Naive thymus-derived CD4-positive, alpha-beta T cell (primary cell): ENCODE measurements around the gene ZNF726. TPM values are rescaled to one million over a fixed set of nuclear protein-coding genes. Genes with fewer than 3 reads are reported as not detected.

Experiments used
- ATAC-seq: fragments of 150-1000 bp; cut with Tn5 transposase; 2 replicates; pipeline ENCODE4 v1.10.0; 2021; ENCODE audit warnings: mild to moderate bottlenecking, moderate library complexity
- CTCF ChIA-PET: fragments of 350-600 bp; sonication (Branson Sonifier 250); formaldehyde crosslinking; loops from one replicate; lab custom pipeline; 2021; ENCODE audit warnings: antibody characterized with exemption; lab: Charles Lee
- POLR2A ChIA-PET: fragments of 350-600 bp; sonication (Branson Sonifier 250); formaldehyde crosslinking; loops from one replicate; lab custom pipeline; 2021; ENCODE audit warnings: antibody characterized with exemption, inconsistent platforms; lab: Charles Lee
- DNase-seq, 9 donors: peaks; one replicate each; pipeline versions ENCODE4 v3.0.0 to v3.0.0-alpha.2; 2020 to 2022; ENCODE audit warnings: mixed read lengths in 1 of 9
- H3K27ac ChIP-seq: one replicate; pipeline ENCODE4 v1.7.0; 2013; ENCODE audit warnings: mild to moderate bottlenecking, low read depth, low read length, moderate library complexity
- H3K27me3 ChIP-seq, 2 donors: one replicate each; pipeline ENCODE4 v1.7.0; 2013; ENCODE audit warnings: low read length in 2 of 2, mild to moderate bottlenecking in 2 of 2, moderate library complexity in 2 of 2; ENCODE audit not compliant: control insufficient read depth in 2 of 2, insufficient read depth in 2 of 2
- H3K36me3 ChIP-seq, 3 experiments: 1 replicate in 2 of 3; 2 replicates in 1 of 3; pipeline ENCODE4 v1.7.0; 2013; ENCODE audit warnings: low read length in 3 of 3, mild to moderate bottlenecking in 3 of 3, moderate library complexity in 1 of 3; ENCODE audit not compliant: insufficient read depth in 3 of 3, control insufficient read depth in 2 of 3
- H3K4me1 ChIP-seq, 2 donors: one replicate each; pipeline ENCODE4 v1.7.0; 2013; ENCODE audit warnings: low read length in 2 of 2, mild to moderate bottlenecking in 2 of 2, moderate library complexity in 1 of 2; ENCODE audit not compliant: control insufficient read depth in 2 of 2, insufficient read depth in 2 of 2
- H3K4me3 ChIP-seq: 2 replicates; pipeline ENCODE4 v1.7.0; 2013; ENCODE audit warnings: mild to moderate bottlenecking, low read length
- H3K9me3 ChIP-seq, 3 experiments: 1 replicate in 2 of 3; 2 replicates in 1 of 3; pipeline ENCODE4 v1.7.0; 2013; ENCODE audit warnings: low read length in 3 of 3; ENCODE audit not compliant: control insufficient read depth in 2 of 3
- H3K27ac Mint-ChIP-seq, 9 donors: one replicate each; pipeline ENCODE4 v1.8.0; 2020 to 2022; ENCODE audit warnings: mixed read lengths in 9 of 9, mild to moderate bottlenecking in 8 of 9, moderate library complexity in 5 of 9, inconsistent platforms in 2 of 9
- H3K27me3 Mint-ChIP-seq, 5 donors: one replicate each; pipeline ENCODE4 v1.8.0; 2021 to 2022; ENCODE audit warnings: mixed read lengths in 5 of 5, mild to moderate bottlenecking in 1 of 5
- H3K36me3 Mint-ChIP-seq, 5 donors: one replicate each; pipeline ENCODE4 v1.8.0; 2020 to 2022; ENCODE audit warnings: mixed read lengths in 5 of 5, mild to moderate bottlenecking in 3 of 5, inconsistent platforms in 1 of 5
- H3K4me1 Mint-ChIP-seq, 7 donors: one replicate each; pipeline ENCODE4 v1.8.0; 2020 to 2022; ENCODE audit warnings: mixed read lengths in 7 of 7, mild to moderate bottlenecking in 3 of 7, inconsistent platforms in 1 of 7
- H3K4me3 Mint-ChIP-seq, 10 donors: one replicate each; pipeline ENCODE4 v1.8.0; 2020 to 2022; ENCODE audit warnings: mild to moderate bottlenecking in 10 of 10, mixed read lengths in 10 of 10, moderate library complexity in 6 of 10, inconsistent platforms in 2 of 10
- H3K9me3 Mint-ChIP-seq, 11 donors: one replicate each; pipeline ENCODE4 v1.8.0; 2020 to 2022; ENCODE audit warnings: mixed read lengths in 11 of 11, mild to moderate bottlenecking in 4 of 11, inconsistent platforms in 1 of 11, moderate library complexity in 1 of 11
- intact Hi-C, 2 donors: fragments of 100-400 bp; cut with micrococcal nuclease; formaldehyde crosslinking; loops; one replicate each; pipeline ENCODE4 v1.15.1; 2023
- polyA plus RNA-seq, 2 donors: library from polyadenylated mRNA; unstranded; fragments of 300-500 nt; fragmentation: Illumina TruSeq; gene quantifications; one replicate each; pipeline ENCODE4 v1.2.3, GENCODE V29; 2021
- total RNA-seq, 6 experiments: library from RNA in 5 of 6; stranded (reverse) in 5 of 6; gene quantifications; 1 replicate in 5 of 6; 2 replicates in 1 of 6; pipeline ENCODE4 v1.2.3 and lab custom pipeline; 2021 to 2026

Gene ZNF726
- total and polyA plus RNA-seq, 7 experiments from 2014 or later: 2.1 to 6.8 (median 3.3) TPM

DNA sequence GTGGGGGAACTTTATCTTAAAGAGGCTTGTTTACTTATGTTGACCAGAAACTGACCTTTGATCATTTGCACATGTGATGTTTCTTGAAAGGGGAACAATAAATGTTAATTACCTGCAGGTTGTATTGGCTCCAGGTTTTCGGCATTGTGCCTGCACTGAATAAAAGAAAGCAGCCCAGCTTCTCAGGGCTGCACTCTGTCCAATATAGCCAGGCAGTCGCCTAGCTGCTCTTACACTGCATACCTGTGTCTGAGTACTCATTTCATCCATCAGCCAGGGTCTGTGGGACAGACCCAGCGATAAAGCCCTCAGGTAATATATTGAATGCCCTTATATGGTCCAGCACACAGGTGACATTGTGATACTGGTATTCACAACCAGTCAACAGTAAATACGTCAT lies 8.9 kb upstream of the ZNF726 start:
- ChIA-PET CTCF (no interaction called here), POLR2A (no interaction called here)
- Histone ChIP-seq H3K4me1 (no peaks in the 10 kb centered on the region), H3K4me3 (no peak overlapping the region), H3K27me3 (no peaks in the 10 kb centered on the region), H3K9me3 (peaks cover 0 to 20% (median 0%) of the 10 kb centered on the region in 3 experiments), H3K36me3 (no peaks in the 10 kb centered on the region), H3K27ac (no peak overlapping the region)
- Mint-ChIP-seq H3K9me3 (peaks cover 9 to 60% (median 38%) of the 10 kb centered on the region in 11 donors), H3K4me1 (no peaks in the 10 kb centered on the region), H3K36me3 (peaks cover 0 to 13% (median 3%) of the 10 kb centered on the region in 5 donors), H3K4me3 (no peak overlapping the region), H3K27me3 (peaks cover 0 to 4% (median 2%) of the 10 kb centered on the region in 5 donors), H3K27ac (no peak overlapping the region)
- intact Hi-C loops: no loop called here
- DNase-seq: no peak
- ATAC-seq: no peak

DNA sequence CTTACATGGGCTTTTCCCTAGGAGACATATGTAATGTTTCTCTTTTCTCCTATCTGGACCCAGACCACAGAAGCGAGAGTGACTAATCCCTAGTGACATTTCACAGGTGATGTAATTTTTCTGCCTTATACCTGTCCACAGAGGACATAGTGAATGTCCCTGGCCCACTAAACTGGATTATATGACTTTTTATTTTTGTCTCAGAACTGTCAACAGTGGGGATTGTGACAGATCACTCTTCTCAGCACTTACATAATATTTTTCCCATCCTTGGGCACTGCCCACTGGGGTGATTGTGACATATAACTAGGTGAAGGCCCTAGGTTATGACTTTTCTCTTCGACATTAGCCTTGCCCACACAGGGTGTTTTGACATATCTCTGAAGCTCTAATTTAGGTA lies 7.9 kb upstream of the ZNF726 start:
- peaks cover 0 to 20% (median 0%) of the 10 kb centered on the region in 3 experiments for H3K9me3 ChIP-seq
- ChIA-PET POLR2A (no interaction called here), CTCF (no interaction called here)
- DNase-seq (no peak), ATAC-seq (no peak)
- no peak overlapping the region for H3K27ac Mint-ChIP-seq
- peaks cover 0 to 13% (median 3%) of the 10 kb centered on the region in 5 donors for H3K36me3 Mint-ChIP-seq
- no peak overlapping the region for H3K27ac ChIP-seq
- no peaks in the 10 kb centered on the region for H3K4me1 Mint-ChIP-seq
- H3K4me3 ChIP-seq: no peak overlapping the region
- intact Hi-C loops: no loop called here
- no peaks in the 10 kb centered on the region for H3K36me3 ChIP-seq
- H3K4me3 Mint-ChIP-seq: no peak overlapping the region
- H3K27me3 ChIP-seq: no peaks in the 10 kb centered on the region
- peaks cover 9 to 60% (median 38%) of the 10 kb centered on the region in 11 donors for H3K9me3 Mint-ChIP-seq
- peaks cover 0 to 4% (median 2%) of the 10 kb centered on the region in 5 donors for H3K27me3 Mint-ChIP-seq
- no peaks in the 10 kb centered on the region for H3K4me1 ChIP-seq

DNA sequence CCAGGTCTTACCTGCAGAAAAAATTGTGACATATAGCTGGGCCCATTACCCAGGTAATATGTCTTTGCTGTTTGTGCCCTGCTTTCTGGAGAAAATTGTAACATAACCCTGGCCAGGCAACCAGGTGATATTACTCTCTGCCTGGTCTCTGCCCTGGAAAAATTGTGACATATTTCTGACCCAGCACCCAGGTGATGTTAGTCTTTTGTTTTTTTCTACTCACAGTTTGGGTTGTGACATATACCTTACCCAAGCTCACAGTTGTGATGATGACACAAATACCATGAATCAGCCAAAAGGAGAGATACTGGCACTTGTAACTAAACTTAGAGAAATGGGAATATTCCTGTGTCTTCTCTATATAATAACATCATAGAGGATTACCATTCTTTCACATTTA lies 6.5 kb upstream of the ZNF726 start:
- no peak overlapping the region for H3K27ac ChIP-seq
- intact Hi-C loops: no loop called here
- H3K36me3 ChIP-seq: no peaks in the 10 kb centered on the region
- no peaks in the 10 kb centered on the region for H3K4me1 ChIP-seq
- ATAC-seq: no peak
- Mint-ChIP-seq H3K36me3 (peaks cover 0 to 13% (median 3%) of the 10 kb centered on the region in 5 donors), H3K27me3 (peaks cover 0 to 4% (median 2%) of the 10 kb centered on the region in 5 donors), H3K9me3 (peaks cover 9 to 50% (median 35%) of the 10 kb centered on the region in 11 donors), H3K4me3 (no peak overlapping the region), H3K27ac (no peak overlapping the region), H3K4me1 (no peaks in the 10 kb centered on the region)
- ChIA-PET POLR2A (no interaction called here), CTCF (no interaction called here)
- no peaks in the 10 kb centered on the region for H3K27me3 ChIP-seq
- no peak overlapping the region for H3K4me3 ChIP-seq
- DNase-seq: no peak
- H3K9me3 ChIP-seq: peaks cover 0 to 20% (median 0%) of the 10 kb centered on the region in 3 experiments

DNA sequence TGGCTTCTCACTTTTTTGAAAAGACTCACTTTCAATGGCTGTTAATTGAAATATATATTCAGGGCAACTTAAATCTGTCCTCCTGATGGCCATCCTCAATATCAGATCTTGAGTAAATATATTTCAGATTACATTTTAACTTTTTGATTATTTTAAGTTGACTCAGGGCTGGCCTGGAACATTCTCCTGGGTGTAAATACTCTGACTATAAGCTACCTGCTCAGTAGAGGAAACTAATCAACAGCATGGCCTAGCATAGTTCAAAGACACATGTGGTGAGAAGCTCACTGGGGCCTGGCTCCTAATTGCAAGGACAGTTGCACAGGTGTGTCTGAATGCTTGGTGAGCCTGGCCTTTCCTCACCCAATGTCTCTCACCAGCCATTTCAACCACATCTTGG lies 5.5 kb upstream of the ZNF726 start:
- CTCF ChIA-PET: no interaction called here
- peaks cover 0 to 13% (median 8%) of the 10 kb centered on the region in 5 donors for H3K36me3 Mint-ChIP-seq

DNA sequence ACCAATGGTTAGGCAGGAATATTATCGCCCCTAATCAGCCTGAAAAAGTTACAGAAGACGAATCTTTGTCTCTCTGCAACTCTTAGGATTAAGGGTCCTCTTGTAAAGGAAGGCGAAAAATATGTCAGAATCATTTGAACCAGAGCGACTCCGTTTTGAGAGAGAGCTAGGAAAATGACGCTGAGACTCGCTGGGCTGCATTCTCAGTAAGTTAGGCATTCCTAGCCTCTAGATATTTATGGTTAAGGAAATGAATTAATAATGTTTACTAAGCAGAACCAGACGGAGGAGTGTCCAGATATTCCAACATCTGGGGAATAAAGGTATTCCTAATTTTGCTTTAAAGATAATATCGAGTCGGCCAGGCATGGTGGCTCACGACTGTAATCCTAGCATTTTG lies 755 bp upstream of the ZNF726 start:
- H3K36me3 Mint-ChIP-seq: peaks cover 0 to 27% (median 0%) of the 10 kb centered on the region in 5 donors
- H3K4me1 ChIP-seq: peaks cover 0 to 3% of the 10 kb centered on the region in 2 donors
- peak overlapping the region in 6 of 9 donors; percentile 48 to 96 (median 79) for H3K27ac Mint-ChIP-seq
- no peaks in the 10 kb centered on the region for H3K9me3 ChIP-seq
- CTCF ChIA-PET: no interaction called here
- H3K4me3 Mint-ChIP-seq: peak overlapping the region; percentile 67 to 95 (median 93)
- H3K27me3 ChIP-seq: no peaks in the 10 kb centered on the region
- H3K27ac ChIP-seq: no peak overlapping the region
- POLR2A ChIA-PET: interaction anchor here (1.0 to 1.2 kb wide), 2 partner anchors 113 to 120 kb away, joined by 7 to 8 read pairs; no protein-coding TSS in a partner anchor
- DNase-seq (no peak), ATAC-seq (no peak)
- peaks cover 0 to 24% (median 0%) of the 10 kb centered on the region in 11 donors for H3K9me3 Mint-ChIP-seq
- H3K36me3 ChIP-seq: no peaks in the 10 kb centered on the region
- no peaks in the 10 kb centered on the region for H3K27me3 Mint-ChIP-seq
- H3K4me1 Mint-ChIP-seq: peaks cover 0 to 30% (median 14%) of the 10 kb centered on the region in 7 donors
- intact Hi-C loops: loop anchor here (1.0 to 10.0 kb wide), 13 partner anchors 115 to 1279 kb away; partner anchors contain the start of genes ZNF254 (in 2 of the 2), ZNF492 (in 1 of the 2), ZNF675 (in 1 of the 2) and ZNF724 (in 1 of the 2)
- peak overlapping the region; percentile 61 for H3K4me3 ChIP-seq

More for the DNA sequence above, 5.5 kb upstream of the ZNF726 start:
- no peak for ATAC-seq
- Histone ChIP-seq H3K27ac (no peak overlapping the region), H3K4me1 (no peaks in the 10 kb centered on the region), H3K4me3 (no peak overlapping the region), H3K27me3 (no peaks in the 10 kb centered on the region), H3K9me3 (peaks cover 0 to 19% (median 0%) of the 10 kb centered on the region in 3 experiments), H3K36me3 (no peaks in the 10 kb centered on the region)
- H3K27ac Mint-ChIP-seq: no peak overlapping the region
- DNase-seq: no peak
- peaks cover 6 to 42% (median 27%) of the 10 kb centered on the region in 11 donors for H3K9me3 Mint-ChIP-seq
- no peak overlapping the region for H3K4me3 Mint-ChIP-seq
- peaks cover 0 to 5% (median 4%) of the 10 kb centered on the region in 7 donors for H3K4me1 Mint-ChIP-seq
- intact Hi-C loops: no loop called here
- peaks cover 0 to 4% (median 0%) of the 10 kb centered on the region in 5 donors for H3K27me3 Mint-ChIP-seq
- POLR2A ChIA-PET: no interaction called here

DNA sequence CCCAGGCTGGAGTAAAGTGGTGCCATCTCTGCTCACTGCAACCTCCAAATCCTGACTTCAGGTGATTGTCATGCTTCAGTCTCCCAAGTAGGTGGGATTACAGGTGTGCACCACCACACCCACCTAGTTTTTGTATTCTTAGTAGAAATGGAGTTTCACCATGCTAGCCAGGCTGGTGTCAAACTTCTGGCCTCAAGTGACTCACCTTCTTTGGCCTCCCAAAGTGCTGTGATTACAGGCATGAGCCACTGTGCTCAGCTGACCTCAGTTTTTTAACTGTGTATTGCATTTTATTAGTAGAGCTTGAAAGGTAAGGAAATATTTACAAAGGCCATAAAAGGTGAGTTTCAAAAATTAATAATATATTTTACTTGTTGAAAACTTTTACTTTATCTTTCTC lies 2.3 kb downstream of the ZNF726 start:
- Histone ChIP-seq H3K27ac (no peak overlapping the region), H3K27me3 (no peaks in the 10 kb centered on the region), H3K36me3 (no peaks in the 10 kb centered on the region), H3K4me1 (peaks cover 0 to 3% of the 10 kb centered on the region in 2 donors), H3K9me3 (no peaks in the 10 kb centered on the region), H3K4me3 (no peak overlapping the region)
- H3K36me3 Mint-ChIP-seq: peaks cover 0 to 49% (median 18%) of the 10 kb centered on the region in 5 donors
- no peak for DNase-seq
- H3K27ac Mint-ChIP-seq: peak overlapping the region in 2 of 9 donors; percentile 4 to 41
- no peak for ATAC-seq
- H3K9me3 Mint-ChIP-seq: peaks cover 0 to 20% (median 0%) of the 10 kb centered on the region in 11 donors
- no peaks in the 10 kb centered on the region for H3K27me3 Mint-ChIP-seq
- H3K4me1 Mint-ChIP-seq: peaks cover 0 to 30% (median 14%) of the 10 kb centered on the region in 7 donors
- ChIA-PET POLR2A (interaction anchor here (0.6 kb wide), 1 partner anchor 20 kb away, joined by 3 read pairs; no protein-coding TSS in a partner anchor), CTCF (no interaction called here)
- intact Hi-C loops: loop anchor here (5.0 to 10.0 kb wide), 3 partner anchors 520 to 1282 kb away; partner anchors contain the start of genes ZNF492 (in 1 of the 2) and ZNF91 (in 1 of the 2)
- H3K4me3 Mint-ChIP-seq: no peak overlapping the region
